ENCODE results near the gene IL17A.

The IL17A gene

GRCh38 chr6:52217761-52218160 lies 31.6 kb downstream of the IL17A start:
- no peaks in the 10 kb centered on the region for H4K20me1 ChIP-seq (ENCODE audit: insufficient read depth, low read length)
- no peak overlapping the region for H3K9ac ChIP-seq (ENCODE audit: low read depth, low read length)
- H3K4me2 ChIP-seq (ENCODE audit: insufficient read depth, low read length) = no peak overlapping the region
- H3K9me3 ChIP-seq (ENCODE audit: insufficient read depth, low read length, severe bottlenecking) = no peaks in the 10 kb centered on the region
- DNase-seq (no peak), ATAC-seq (ENCODE audit: insufficient read depth, low read depth) (no peak)
- no peaks in the 10 kb centered on the region for H3K27me3 ChIP-seq (ENCODE audit: insufficient read depth, low read length, poor library complexity)
- H3K4me1 ChIP-seq (ENCODE audit: insufficient read depth, low read length) = peaks cover 35% of the 10 kb centered on the region
- no peaks in the 10 kb centered on the region for H3K79me2 ChIP-seq (ENCODE audit: insufficient read depth, low read length)
- no peaks in the 10 kb centered on the region for H3K36me3 ChIP-seq (ENCODE audit: insufficient read depth, low read length)
- no peak overlapping the region for H3K27ac ChIP-seq (ENCODE audit: low read length)
- H3K4me3 ChIP-seq (ENCODE audit: low read depth in 1 of 2, low read length in 2 of 2) = no peak overlapping the region
- H2AFZ ChIP-seq (ENCODE audit: low read depth, low read length) = no peak overlapping the region
- TF ChIP-seq, protein P1, sequence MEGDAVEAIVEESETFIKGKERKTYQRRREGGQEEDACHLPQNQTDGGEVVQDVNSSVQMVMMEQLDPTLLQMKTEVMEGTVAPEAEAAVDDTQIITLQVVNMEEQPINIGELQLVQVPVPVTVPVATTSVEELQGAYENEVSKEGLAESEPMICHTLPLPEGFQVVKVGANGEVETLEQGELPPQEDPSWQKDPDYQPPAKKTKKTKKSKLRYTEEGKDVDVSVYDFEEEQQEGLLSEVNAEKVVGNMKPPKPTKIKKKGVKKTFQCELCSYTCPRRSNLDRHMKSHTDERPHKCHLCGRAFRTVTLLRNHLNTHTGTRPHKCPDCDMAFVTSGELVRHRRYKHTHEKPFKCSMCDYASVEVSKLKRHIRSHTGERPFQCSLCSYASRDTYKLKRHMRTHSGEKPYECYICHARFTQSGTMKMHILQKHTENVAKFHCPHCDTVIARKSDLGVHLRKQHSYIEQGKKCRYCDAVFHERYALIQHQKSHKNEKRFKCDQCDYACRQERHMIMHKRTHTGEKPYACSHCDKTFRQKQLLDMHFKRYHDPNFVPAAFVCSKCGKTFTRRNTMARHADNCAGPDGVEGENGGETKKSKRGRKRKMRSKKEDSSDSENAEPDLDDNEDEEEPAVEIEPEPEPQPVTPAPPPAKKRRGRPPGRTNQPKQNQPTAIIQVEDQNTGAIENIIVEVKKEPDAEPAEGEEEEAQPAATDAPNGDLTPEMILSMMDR (IDR thresholded peaks at IDR 0.05; ENCODE audit: borderline replicate concordance, extremely low read depth, low read length, poor library complexity, severe bottlenecking) = no peak
- no peak for TF ChIP-seq EZH2 (IDR thresholded peaks at IDR 0.05; ENCODE audit: borderline replicate concordance, low read depth, low read length, severe bottlenecking)

DNA sequence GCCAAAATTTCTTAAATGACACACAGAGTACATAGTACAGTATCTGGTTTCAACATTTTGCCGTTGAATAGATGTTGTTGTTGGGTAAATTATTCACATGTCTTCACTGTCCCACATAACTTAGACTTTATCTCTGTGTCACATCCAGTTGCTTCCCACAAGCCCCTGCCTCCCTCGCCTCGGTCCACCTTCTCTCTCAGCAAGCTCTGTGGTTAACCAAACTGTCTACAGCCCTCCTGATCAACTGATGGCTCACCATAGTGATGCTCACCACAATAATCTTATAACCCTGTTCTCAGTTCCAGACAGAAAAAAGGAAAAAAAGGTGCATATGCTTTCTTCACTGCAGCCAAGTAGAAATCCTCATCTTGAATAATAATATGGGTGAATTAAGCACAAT lies 35.1 kb downstream of the IL17A start:
- no peaks in the 10 kb centered on the region for H3K27me3 ChIP-seq (ENCODE audit: insufficient read depth, low read length, poor library complexity)
- no peaks in the 10 kb centered on the region for H4K20me1 ChIP-seq (ENCODE audit: insufficient read depth, low read length)
- no peaks in the 10 kb centered on the region for H3K36me3 ChIP-seq (ENCODE audit: insufficient read depth, low read length)
- no peak overlapping the region for H3K4me3 ChIP-seq (ENCODE audit: low read depth in 1 of 2, low read length in 2 of 2)
- peaks cover 40% of the 10 kb centered on the region for H3K4me1 ChIP-seq (ENCODE audit: insufficient read depth, low read length)
- ATAC-seq (ENCODE audit: insufficient read depth, low read depth) (peak; percentile 100), DNase-seq (peak; percentile 92)
- no peaks in the 10 kb centered on the region for H3K9me3 ChIP-seq (ENCODE audit: insufficient read depth, low read length, severe bottlenecking)
- peak overlapping the region; percentile 14; the same call in 1 of the 2 replicates for H2AFZ ChIP-seq (ENCODE audit: low read depth, low read length)
- H3K27ac ChIP-seq (ENCODE audit: low read length) = peak overlapping the region; percentile 91
- peak overlapping the region; percentile 38 for H3K9ac ChIP-seq (ENCODE audit: low read depth, low read length)
- peak overlapping the region; percentile 53 for H3K4me2 ChIP-seq (ENCODE audit: insufficient read depth, low read length)
- TF ChIP-seq EZH2 (IDR thresholded peaks at IDR 0.05; ENCODE audit: borderline replicate concordance, low read depth, low read length, severe bottlenecking) = no peak
- no peaks in the 10 kb centered on the region for H3K79me2 ChIP-seq (ENCODE audit: insufficient read depth, low read length)

- TF ChIP-seq, protein P1 (IDR thresholded peaks at IDR 0.05; ENCODE audit: borderline replicate concordance, extremely low read depth, low read length, poor library complexity, severe bottlenecking) = no peak
- TF ChIP-seq EZH2 (IDR thresholded peaks at IDR 0.05; ENCODE audit: borderline replicate concordance, low read depth, low read length, severe bottlenecking) = no peak
- H3K4me3 ChIP-seq (ENCODE audit: low read depth in 1 of 2, low read length in 2 of 2) = no peak overlapping the region
Observed at GRCh38 chr6:52227495-52227894, 41.3 kb downstream of the IL17A start.

DNA sequence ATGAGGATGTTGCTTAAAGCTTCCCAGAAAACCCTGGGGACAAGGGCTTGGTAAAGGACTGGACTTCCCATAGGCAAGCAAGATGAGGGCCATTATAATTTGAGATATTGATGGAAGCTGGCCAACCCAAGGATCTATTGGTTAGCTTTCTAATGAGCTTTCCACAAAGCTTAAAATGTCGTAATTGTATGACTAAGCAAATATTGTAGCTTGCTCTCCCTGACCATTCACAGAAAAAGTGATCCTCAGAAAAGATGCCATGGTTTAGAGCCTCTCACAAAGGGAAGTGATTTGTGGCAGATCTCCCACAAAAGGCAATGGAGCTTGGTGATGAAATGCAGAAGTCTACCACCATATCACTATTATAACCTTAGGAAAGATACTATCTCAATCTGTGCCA lies 44.5 kb downstream of the IL17A start:
- H3K79me2 ChIP-seq (ENCODE audit: insufficient read depth, low read length) = no peaks in the 10 kb centered on the region
- no peak overlapping the region for H3K9ac ChIP-seq (ENCODE audit: low read depth, low read length)
- H3K36me3 ChIP-seq (ENCODE audit: insufficient read depth, low read length) = no peaks in the 10 kb centered on the region
- no peaks in the 10 kb centered on the region for H4K20me1 ChIP-seq (ENCODE audit: insufficient read depth, low read length)
- DNase-seq (no peak), ATAC-seq (ENCODE audit: insufficient read depth, low read depth) (no peak)
- no peak overlapping the region for H3K4me3 ChIP-seq (ENCODE audit: low read depth in 1 of 2, low read length in 2 of 2)
- no peak overlapping the region for H3K27ac ChIP-seq (ENCODE audit: low read length)
- H3K9me3 ChIP-seq (ENCODE audit: insufficient read depth, low read length, severe bottlenecking) = no peaks in the 10 kb centered on the region
- H3K4me1 ChIP-seq (ENCODE audit: insufficient read depth, low read length) = peaks cover 14% of the 10 kb centered on the region
- TF ChIP-seq, protein P1 (IDR thresholded peaks at IDR 0.05; ENCODE audit: borderline replicate concordance, extremely low read depth, low read length, poor library complexity, severe bottlenecking) = no peak
- TF ChIP-seq EZH2 (IDR thresholded peaks at IDR 0.05; ENCODE audit: borderline replicate concordance, low read depth, low read length, severe bottlenecking) = no peak
- H3K4me2 ChIP-seq (ENCODE audit: insufficient read depth, low read length) = no peak overlapping the region
- H3K27me3 ChIP-seq (ENCODE audit: insufficient read depth, low read length, poor library complexity) = no peaks in the 10 kb centered on the region
- H2AFZ ChIP-seq (ENCODE audit: low read depth, low read length) = no peak overlapping the region

More at GRCh38 chr6:52227495-52227894, 41.3 kb downstream of the IL17A start:
- Histone ChIP-seq H3K27ac (ENCODE audit: low read length) (no peak overlapping the region), H3K4me1 (ENCODE audit: insufficient read depth, low read length) (peaks cover 15% of the 10 kb centered on the region), H4K20me1 (ENCODE audit: insufficient read depth, low read length) (no peaks in the 10 kb centered on the region), H3K36me3 (ENCODE audit: insufficient read depth, low read length) (no peaks in the 10 kb centered on the region), H3K9ac (ENCODE audit: low read depth, low read length) (no peak overlapping the region), H3K27me3 (ENCODE audit: insufficient read depth, low read length, poor library complexity) (no peaks in the 10 kb centered on the region), H2AFZ (ENCODE audit: low read depth, low read length) (0 out of 2 replicates have a peak overlapping the region, but pooled peaks have one; percentile 10), H3K79me2 (ENCODE audit: insufficient read depth, low read length) (no peaks in the 10 kb centered on the region), H3K9me3 (ENCODE audit: insufficient read depth, low read length, severe bottlenecking) (no peaks in the 10 kb centered on the region), H3K4me2 (ENCODE audit: insufficient read depth, low read length) (no peak overlapping the region)
- ATAC-seq (ENCODE audit: insufficient read depth, low read depth) = peak; percentile 75
- DNase-seq = peak; percentile 13
